Transverse colon (tissue), 4 donors: Measurements from ENCODE around the gene CACFD1. TPM values are rescaled to one million over a fixed set of nuclear protein-coding genes. Genes with fewer than 3 reads are reported as not detected.

Experiments
- DNase-seq: peaks from one replicate; pipeline ENCODE4 v3.0.0-alpha.2; 2019
- H3K27ac ChIP-seq, 4 donors: fragments of 200-600 bp; sonication (generic); 2 replicates each; pipeline ENCODE4 v1.5.1; 2016 to 2018; ENCODE audit warnings: inconsistent platforms in 4 of 4
- H3K27me3 ChIP-seq: fragments of 200-600 bp; sonication (generic); 2 replicates; pipeline ENCODE4 v1.5.1; 2017; ENCODE audit warnings: inconsistent platforms
- H3K36me3 ChIP-seq, 4 donors: fragments of 200-600 bp; sonication (generic); 2 replicates each; pipeline ENCODE4 v1.5.1; 2017 to 2019; ENCODE audit warnings: inconsistent platforms in 4 of 4
- H3K4me1 ChIP-seq, 4 donors: fragments of 200-600 bp; sonication (generic); 2 replicates each; pipeline ENCODE4 v1.5.1; 2017 to 2020; ENCODE audit warnings: inconsistent platforms in 4 of 4
- H3K4me3 ChIP-seq, 4 donors: fragments of 200-600 bp; sonication (generic); 1 replicate in 1 of 4; 2 replicates in 3 of 4; pipeline versions ENCODE4 v1.5.1 to v1.6.1; 2017 to 2019; ENCODE audit warnings: inconsistent platforms in 4 of 4
- H3K9me3 ChIP-seq, 2 donors: fragments of 200-600 bp; sonication (generic); 2 replicates each; pipeline ENCODE4 v1.5.1; 2017 to 2019; ENCODE audit warnings: inconsistent platforms in 2 of 2
- EP300 ChIP-seq: sonication (generic); formaldehyde crosslinking; IDR thresholded peaks from one replicate; pipeline ENCODE4 v1.6.1; 2017; ENCODE audit warnings: antibody characterized with exemption, low read depth
- POLR2A ChIP-seq: fragments of 450-650 bp; IDR thresholded peaks from one replicate; pipeline ENCODE4 v1.6.1; 2016; ENCODE audit warnings: antibody characterized with exemption, mild to moderate bottlenecking, moderate library complexity
- POLR2AphosphoS5 ChIP-seq, 3 donors: sonication (generic); formaldehyde crosslinking; IDR thresholded peaks; one replicate each; pipeline ENCODE4 v1.6.1; 2016; ENCODE audit warnings: antibody characterized with exemption in 3 of 3
- WGBS, 2 donors: methylation state at CpG; one replicate each; pipeline ENCODE4 v1.1.5; 2018; ENCODE audit warnings: low coverage in 1 of 2; 5-methylcytosine and 5-hydroxymethylcytosine counted together
- in situ Hi-C, 4 donors: fragments of 200-750 bp; cut with MboI; loops; one replicate each; pipeline versions ENCODE4 v1.15.0 to v1.15.1; 2017; ENCODE audit warnings: low sequenced_read_pairs in 3 of 4, low pct_ligation_motif_present in 1 of 4, low pct_unique_long_range_greater_than_20kb in 1 of 4
- intact Hi-C: fragments of 100-400 bp; cut with DNase I; formaldehyde crosslinking; loops from one replicate; pipeline ENCODE4 v1.15.1; 2023; ENCODE audit warnings: low total_unique reads
- total RNA-seq, 4 donors: library from RNA; depleted of rRNA; stranded (reverse); fragments of >200 nt; gene quantifications; one replicate each; pipeline ENCODE4 v1.1.0, GENCODE V29; 2016
- TF ChIP-seq, protein P1 (sequence below), 5 experiments: fragments of 200-600 bp in 3 of 5; fragments of 450-650 bp in 2 of 5; sonication (generic) in 3 of 5; IDR thresholded peaks; 1 replicate in 2 of 5; 2 replicates in 3 of 5; pipeline ENCODE4 v1.5.1; 2016 to 2017; ENCODE audit warnings: antibody characterized with exemption in 5 of 5, inconsistent platforms in 3 of 5, mild to moderate bottlenecking in 2 of 5, moderate library complexity in 1 of 5

Gene CACFD1
- total RNA-seq, 4 donors from 2014 or later = 44.6 to 153 (median 80.0) TPM

DNA sequence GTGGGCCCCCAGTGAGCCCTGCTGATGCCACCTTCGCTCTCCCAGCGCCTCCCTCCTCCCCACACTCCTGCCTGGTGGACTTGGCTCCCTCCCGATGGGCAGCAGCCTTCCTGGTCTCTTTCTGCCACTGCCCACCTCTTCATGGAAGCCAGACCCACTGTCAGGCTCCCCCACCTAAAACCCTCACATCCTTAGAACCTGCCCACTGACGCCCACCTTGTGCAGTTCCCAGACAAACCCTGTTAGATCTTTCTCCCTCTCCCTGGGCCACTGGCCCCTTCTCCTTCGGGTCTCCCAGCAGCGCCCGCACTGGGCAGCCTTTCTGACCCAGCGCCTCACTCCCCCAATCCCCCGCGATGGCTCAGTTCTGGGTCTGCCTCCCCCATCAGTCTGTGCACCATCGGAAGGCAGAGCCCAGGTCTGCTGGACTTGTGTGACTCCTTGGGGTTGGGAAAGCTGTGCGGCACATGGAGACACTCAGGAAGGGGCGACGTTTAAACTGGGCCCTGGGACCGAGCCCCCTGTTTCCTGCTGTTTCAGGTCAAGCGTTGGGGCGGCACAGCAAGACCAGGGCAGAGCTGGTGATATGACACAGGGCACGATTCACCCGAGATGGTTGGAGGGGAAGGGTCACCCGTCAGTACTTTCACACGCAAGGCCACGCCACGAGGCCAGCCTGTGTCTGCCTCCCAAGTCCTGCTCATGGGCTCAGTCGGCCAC, 47.6 kb downstream of the CACFD1 start:
- Histone ChIP-seq H3K4me1 (peaks cover 12 to 16% (median 13%) of the 10 kb centered on the region in 4 donors), H3K4me3 (no peak overlapping the region), H3K36me3 (no peaks in the 10 kb centered on the region), H3K9me3 (peaks cover 2 to 3% of the 10 kb centered on the region in 2 donors), H3K27ac (no peak overlapping the region), H3K27me3 (peaks cover 7% of the 10 kb centered on the region)
- DNase-seq = no peak
- 89% methylated on average over 24 of the region's 24 CpGs; no CpG with 5 or more reads in 1 of the 2 donors for WGBS, 2 donors
- intact Hi-C loops = no loop called here
- no peak for TF ChIP-seq POLR2A
- no peak for TF ChIP-seq POLR2AphosphoS5 (IDR thresholded peaks at IDR 0.05)
- TF ChIP-seq, protein P1, sequence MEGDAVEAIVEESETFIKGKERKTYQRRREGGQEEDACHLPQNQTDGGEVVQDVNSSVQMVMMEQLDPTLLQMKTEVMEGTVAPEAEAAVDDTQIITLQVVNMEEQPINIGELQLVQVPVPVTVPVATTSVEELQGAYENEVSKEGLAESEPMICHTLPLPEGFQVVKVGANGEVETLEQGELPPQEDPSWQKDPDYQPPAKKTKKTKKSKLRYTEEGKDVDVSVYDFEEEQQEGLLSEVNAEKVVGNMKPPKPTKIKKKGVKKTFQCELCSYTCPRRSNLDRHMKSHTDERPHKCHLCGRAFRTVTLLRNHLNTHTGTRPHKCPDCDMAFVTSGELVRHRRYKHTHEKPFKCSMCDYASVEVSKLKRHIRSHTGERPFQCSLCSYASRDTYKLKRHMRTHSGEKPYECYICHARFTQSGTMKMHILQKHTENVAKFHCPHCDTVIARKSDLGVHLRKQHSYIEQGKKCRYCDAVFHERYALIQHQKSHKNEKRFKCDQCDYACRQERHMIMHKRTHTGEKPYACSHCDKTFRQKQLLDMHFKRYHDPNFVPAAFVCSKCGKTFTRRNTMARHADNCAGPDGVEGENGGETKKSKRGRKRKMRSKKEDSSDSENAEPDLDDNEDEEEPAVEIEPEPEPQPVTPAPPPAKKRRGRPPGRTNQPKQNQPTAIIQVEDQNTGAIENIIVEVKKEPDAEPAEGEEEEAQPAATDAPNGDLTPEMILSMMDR (IDR thresholded peaks at IDR 0.05) = no peak
- no peak for TF ChIP-seq EP300
- in situ Hi-C loops = no loop called here

DNA sequence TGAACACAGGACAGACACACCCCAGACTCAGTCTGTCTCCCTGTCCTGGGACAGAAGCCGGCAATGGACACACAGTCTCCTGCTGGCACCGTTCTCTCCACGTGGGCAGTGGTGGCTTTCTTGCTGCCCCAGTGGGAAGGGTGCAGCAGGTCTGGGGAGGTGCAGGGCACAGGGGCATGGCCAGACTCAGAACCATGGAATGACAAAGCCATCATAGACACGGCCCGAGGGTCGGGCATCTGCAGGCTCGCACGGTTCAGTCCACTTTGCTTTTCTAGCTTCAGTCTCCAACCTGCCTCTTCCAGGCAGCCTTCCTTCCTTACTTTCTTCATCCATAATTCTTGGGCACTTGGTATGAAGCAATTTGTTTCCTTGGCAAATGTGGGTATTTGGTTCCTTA, 48.3 kb downstream of the CACFD1 start:
- H3K4me3 ChIP-seq = no peak overlapping the region
- no peak overlapping the region for H3K27ac ChIP-seq
- H3K27me3 ChIP-seq = peaks cover 7% of the 10 kb centered on the region
- TF ChIP-seq EP300 (no peak), POLR2A (no peak), POLR2AphosphoS5 (IDR thresholded peaks at IDR 0.05) (no peak)
- TF ChIP-seq, protein P1 (IDR thresholded peaks at IDR 0.05) = no peak
- WGBS, 2 donors = 90 to 93% methylated on average over 5 to 8 of the region's 8 CpGs
- peaks cover 12 to 16% (median 13%) of the 10 kb centered on the region in 4 donors for H3K4me1 ChIP-seq
- intact Hi-C loops = no loop called here
- no peaks in the 10 kb centered on the region for H3K36me3 ChIP-seq
- no peak for DNase-seq
- in situ Hi-C loops = no loop called here
- no peaks in the 10 kb centered on the region for H3K9me3 ChIP-seq

DNA sequence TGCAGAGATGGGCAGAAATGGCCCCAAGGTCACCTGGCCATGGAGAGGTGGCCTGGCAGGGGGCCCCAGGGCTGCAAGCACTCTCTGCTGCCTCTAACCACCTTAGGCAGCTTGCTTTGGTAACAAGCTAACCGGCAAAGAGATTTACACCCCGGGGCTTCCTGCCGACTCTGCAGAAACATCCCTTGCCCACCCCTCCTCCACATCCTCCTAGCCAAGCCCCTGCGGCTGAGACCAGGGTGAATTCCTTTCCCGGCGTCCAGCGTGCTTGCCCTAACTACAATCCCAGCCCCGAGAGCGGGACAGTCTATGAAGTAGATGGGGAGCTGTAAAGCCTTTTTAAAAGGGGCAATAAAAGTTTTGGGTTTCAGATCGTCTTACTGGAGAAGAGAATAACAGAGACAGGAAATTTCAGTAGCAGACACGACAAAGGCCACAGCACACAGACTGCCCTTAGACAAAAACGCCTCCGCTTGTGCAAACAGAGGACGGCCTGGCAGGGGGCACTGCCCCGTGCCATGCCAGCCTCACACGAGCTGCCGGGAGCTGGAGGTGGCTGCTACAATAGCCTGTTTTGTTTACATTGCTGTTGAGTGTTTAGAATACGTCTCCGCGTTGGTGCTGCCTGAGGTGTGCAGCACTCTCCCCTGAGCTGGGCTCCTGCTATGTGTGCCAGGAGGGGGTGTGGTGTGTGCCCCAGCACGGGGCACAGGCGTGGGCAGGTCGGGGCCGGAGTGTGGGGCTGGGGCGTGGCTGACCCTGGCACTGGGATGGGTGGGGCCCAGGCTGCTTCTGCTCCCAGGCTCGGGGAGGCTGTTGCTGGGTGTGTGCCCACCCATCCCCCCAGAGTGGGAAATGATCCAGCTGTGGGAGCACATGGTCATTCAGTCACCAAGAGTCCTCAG, 49.7 kb downstream of the CACFD1 start:
- peaks cover 12 to 16% (median 13%) of the 10 kb centered on the region in 4 donors for H3K4me1 ChIP-seq
- H3K36me3 ChIP-seq = no peaks in the 10 kb centered on the region
- intact Hi-C loops (loop anchor here (5.0 kb wide), 1 partner anchor 1727 kb away; no protein-coding TSS in a partner anchor), in situ Hi-C loops (no loop called here)
- peak; percentile 70 for DNase-seq
- 7% methylated on average over 26 of the region's 26 CpGs; no CpG with 5 or more reads in 1 of the 2 donors for WGBS, 2 donors
- TF ChIP-seq POLR2AphosphoS5 (IDR thresholded peaks at IDR 0.05) (no peak), EP300 (no peak), POLR2A (no peak)
- TF ChIP-seq, protein P1 (IDR thresholded peaks at IDR 0.05) = no peak
- H3K27me3 ChIP-seq = peaks cover 7% of the 10 kb centered on the region
- H3K27ac ChIP-seq = peak overlapping the region in 1 of 4 donors; percentile 11
- H3K4me3 ChIP-seq = no peak overlapping the region
- H3K9me3 ChIP-seq = no peaks in the 10 kb centered on the region

DNA sequence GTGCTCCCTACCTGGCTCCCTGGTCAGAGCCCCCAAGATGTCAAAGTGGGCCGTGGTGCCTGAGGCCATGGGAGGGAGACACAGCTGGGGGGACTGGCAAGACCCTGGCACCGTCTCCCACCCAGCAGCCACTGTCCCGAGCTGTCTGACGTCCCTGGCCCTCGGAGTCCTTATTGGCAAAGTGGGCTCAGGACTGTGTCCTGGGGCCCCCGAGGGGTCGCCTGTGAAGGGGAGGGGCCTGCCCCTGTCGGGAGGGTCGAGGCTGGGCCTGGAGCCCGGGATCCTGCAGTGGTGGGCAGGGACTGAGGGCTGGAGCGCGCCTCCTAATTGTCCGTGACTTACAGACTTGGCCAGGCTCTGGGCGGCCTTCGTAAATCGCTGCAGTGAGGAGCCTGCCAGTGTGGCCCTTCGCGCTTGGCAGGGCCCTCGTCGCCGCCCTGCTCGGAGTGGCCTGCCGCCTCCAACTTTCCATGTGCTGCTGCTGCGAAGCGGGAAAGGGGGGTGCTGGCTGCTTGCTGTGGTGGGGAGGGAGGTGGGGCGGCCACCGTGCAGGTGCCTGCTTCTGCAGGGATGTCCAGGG, 51.2 kb downstream of the CACFD1 start:
- Histone ChIP-seq H3K27ac (no peak overlapping the region), H3K9me3 (no peaks in the 10 kb centered on the region), H3K27me3 (peaks cover 7% of the 10 kb centered on the region), H3K4me1 (peaks cover 12 to 16% (median 13%) of the 10 kb centered on the region in 4 donors), H3K36me3 (no peaks in the 10 kb centered on the region), H3K4me3 (no peak overlapping the region)
- TF ChIP-seq POLR2A = no peak
- TF ChIP-seq, protein P1 (IDR thresholded peaks at IDR 0.05) = no peak
- no peak for TF ChIP-seq EP300
- TF ChIP-seq POLR2AphosphoS5 (IDR thresholded peaks at IDR 0.05) = no peak
- 87% methylated on average over 25 of the region's 27 CpGs; no CpG with 5 or more reads in 1 of the 2 donors for WGBS, 2 donors
- intact Hi-C loops = loop anchor here (5.0 kb wide), 1 partner anchor 1729 kb away; no protein-coding TSS in a partner anchor
- no peak for DNase-seq
- in situ Hi-C loops = no loop called here
